LNCAP (cell line): ENCODE results near the gene COPS7A.

ENCODE experiments used
- CTCF ChIP-seq: fragments of 450-650 bp; IDR thresholded peaks from 2 replicates; pipeline ENCODE4 v1.5.1; 2017; ENCODE audit warnings: mild to moderate bottlenecking

Gene COPS7A

GRCh38 chr12:6767353-6768319 is 43.8 kb downstream of the COPS7A start:
- TF ChIP-seq CTCF: no peak

GRCh38 chr12:6768437-6768914 is 44.6 kb downstream of the COPS7A start:
- no peak for TF ChIP-seq CTCF

GRCh38 chr12:6768990-6769389 is 45.1 kb downstream of the COPS7A start:
- no peak for TF ChIP-seq CTCF

GRCh38 chr12:6769666-6770065 is 45.8 kb downstream of the COPS7A start:
- TF ChIP-seq CTCF: no peak

- TF ChIP-seq CTCF: no peak
These were observed 46.2 kb downstream of the COPS7A start for GRCh38 chr12:6770094-6770493.

- TF ChIP-seq CTCF: no peak
These were observed 46.8 kb downstream of the COPS7A start for GRCh38 chr12:6770600-6770999.

- TF ChIP-seq CTCF: no peak
These were observed 47.2 kb downstream of the COPS7A start for GRCh38 chr12:6771091-6771495.
